HUES6 (cell line): ENCODE measurements around the gene GPR153.

Source experiments
- H3K27ac ChIP-seq: 2 replicates; pipeline ENCODE4 v1.7.0; 2013; ENCODE audit warnings: low read depth, mild to moderate bottlenecking, low read length, inconsistent platforms
- H3K27me3 ChIP-seq: 2 replicates; pipeline ENCODE4 v1.6.1; 2013; ENCODE audit warnings: low read length; ENCODE audit not compliant: control insufficient read depth, insufficient read depth
- H3K36me3 ChIP-seq: 2 replicates; pipeline ENCODE4 v1.6.1; 2013; ENCODE audit warnings: low read length; ENCODE audit not compliant: control insufficient read depth, insufficient read depth
- H3K4me1 ChIP-seq: 2 replicates; pipeline ENCODE4 v1.6.1; 2013; ENCODE audit warnings: low read length; ENCODE audit not compliant: control insufficient read depth, insufficient read depth
- H3K4me3 ChIP-seq: 2 replicates; pipeline ENCODE4 v1.5.1; 2013; ENCODE audit warnings: low read depth, low read length
- H3K9ac ChIP-seq: one replicate; pipeline ENCODE4 v1.6.1; 2013; ENCODE audit warnings: mild to moderate bottlenecking, low read length
- H3K9me3 ChIP-seq: 2 replicates; pipeline ENCODE4 v1.6.1; 2013; ENCODE audit warnings: low read depth, low read length; ENCODE audit not compliant: control insufficient read depth, insufficient read depth

The GPR153 gene

GRCh38 chr1:6241107-6241886 lies 19.6 kb downstream of the GPR153 start:
- peak overlapping the region; percentile 51 for H3K9ac ChIP-seq

DNA sequence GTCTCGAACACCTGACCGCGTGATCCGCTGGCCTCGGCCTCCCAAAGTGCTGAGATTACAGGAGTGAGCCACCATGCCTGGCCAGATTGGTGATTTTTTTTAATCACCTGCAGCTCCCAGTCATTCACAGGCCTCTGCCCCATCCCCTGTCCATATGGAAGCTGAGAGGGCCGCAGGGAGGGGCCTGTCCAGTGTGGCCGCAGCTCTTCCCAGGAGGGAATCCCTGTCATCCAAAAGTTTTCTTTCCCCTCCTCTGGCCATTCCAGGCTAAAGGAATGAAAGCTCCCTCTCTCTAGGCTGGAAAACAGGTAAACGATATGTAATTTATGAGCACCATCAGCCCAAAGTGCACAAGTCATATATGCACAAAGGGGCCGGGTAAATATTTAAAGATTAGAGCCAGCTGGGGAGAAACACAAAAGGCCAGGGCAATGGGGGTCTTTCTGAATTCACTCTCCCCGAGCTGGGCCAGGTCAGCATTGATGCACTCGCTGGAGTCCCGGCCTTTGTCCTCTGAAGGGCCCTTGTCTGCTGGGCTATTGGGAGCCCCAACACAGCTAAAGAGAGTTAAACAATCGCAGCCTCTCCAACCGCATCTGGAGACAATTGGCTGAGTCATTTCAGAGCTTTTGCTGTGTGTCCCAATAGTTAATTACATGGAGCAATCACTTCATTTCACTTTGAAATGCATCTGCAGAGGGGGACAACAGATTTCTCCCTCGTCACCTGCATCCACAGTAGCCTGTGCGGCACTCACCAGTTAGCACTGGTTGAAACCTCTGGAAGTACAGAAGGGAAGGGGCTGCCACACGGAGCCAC lies 20.7 kb downstream of the GPR153 start:
- Histone ChIP-seq H3K36me3 (no peaks in the 10 kb centered on the region), H3K27me3 (peaks cover 49% of the 10 kb centered on the region), H3K9ac (peak overlapping the region; percentile 54), H3K9me3 (no peaks in the 10 kb centered on the region), H3K4me3 (peak overlapping the region; percentile 10), H3K4me1 (peaks cover 44% of the 10 kb centered on the region), H3K27ac (peak overlapping the region; percentile 77)

More at GRCh38 chr1:6241107-6241886, 19.6 kb downstream of the GPR153 start:
- no peaks in the 10 kb centered on the region for H3K36me3 ChIP-seq
- no peaks in the 10 kb centered on the region for H3K9me3 ChIP-seq
- peaks cover 42% of the 10 kb centered on the region for H3K4me1 ChIP-seq
- peaks cover 56% of the 10 kb centered on the region for H3K27me3 ChIP-seq
- H3K27ac ChIP-seq = no peak overlapping the region
- H3K4me3 ChIP-seq = peak overlapping the region; percentile 33

GRCh38 chr1:6239213-6239752 lies 21.6 kb downstream of the GPR153 start:
- H3K9ac ChIP-seq = peak overlapping the region; percentile 72

GRCh38 chr1:6237093-6237492 lies 23.8 kb downstream of the GPR153 start:
- H3K4me1 ChIP-seq = peaks cover 42% of the 10 kb centered on the region
- peaks cover 20% of the 10 kb centered on the region for H3K36me3 ChIP-seq

More at GRCh38 chr1:6239213-6239752, 21.6 kb downstream of the GPR153 start:
- Histone ChIP-seq H3K36me3 (peaks cover 3% of the 10 kb centered on the region; the same call in 1 of the 2 replicates), H3K4me1 (peaks cover 52% of the 10 kb centered on the region), H3K27ac (peak overlapping the region; percentile 81), H3K4me3 (peak overlapping the region; percentile 38), H3K27me3 (peaks cover 41% of the 10 kb centered on the region), H3K9me3 (no peaks in the 10 kb centered on the region)

DNA sequence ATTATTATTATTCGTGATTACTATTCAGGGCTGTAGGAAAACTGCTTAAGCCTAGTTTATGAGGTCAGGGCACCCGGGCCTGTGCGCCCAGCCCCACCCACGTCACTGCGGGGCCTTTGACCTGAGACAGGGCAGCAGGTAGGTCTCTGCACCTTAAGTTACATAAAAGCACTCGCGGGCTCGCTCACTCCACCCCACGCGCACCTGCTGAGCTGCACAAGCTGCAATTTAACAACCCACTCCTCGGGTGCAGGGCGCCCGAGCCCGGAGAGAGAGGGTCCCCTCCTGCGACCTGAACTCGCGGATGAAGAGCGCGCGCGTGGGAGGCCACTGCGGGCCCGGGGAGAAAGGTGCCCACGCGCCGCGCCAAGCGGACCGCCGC lies 25.6 kb downstream of the GPR153 start:
- Histone ChIP-seq H3K27ac (no peak overlapping the region; the same call in 1 of the 2 replicates), H3K9me3 (no peaks in the 10 kb centered on the region), H3K4me1 (peaks cover 27% of the 10 kb centered on the region), H3K36me3 (peaks cover 35% of the 10 kb centered on the region), H3K9ac (peak overlapping the region; percentile 98), H3K27me3 (peaks cover 5% of the 10 kb centered on the region), H3K4me3 (peak overlapping the region; percentile 75)

More at GRCh38 chr1:6237093-6237492, 23.8 kb downstream of the GPR153 start:
- Histone ChIP-seq H3K27ac (no peak overlapping the region), H3K4me3 (no peak overlapping the region; the same call in 1 of the 2 replicates), H3K9me3 (no peaks in the 10 kb centered on the region), H3K9ac (no peak overlapping the region), H3K27me3 (peaks cover 23% of the 10 kb centered on the region)

GRCh38 chr1:6234502-6235295 lies 26.2 kb downstream of the GPR153 start:
- H3K4me3 ChIP-seq = peak overlapping the region; percentile 75
- no peaks in the 10 kb centered on the region for H3K9me3 ChIP-seq
- H3K27me3 ChIP-seq = no peaks in the 10 kb centered on the region
- no peak overlapping the region; the same call in 1 of the 2 replicates for H3K27ac ChIP-seq
- H3K36me3 ChIP-seq = peaks cover 41% of the 10 kb centered on the region
- H3K9ac ChIP-seq = peak overlapping the region; percentile 98
- peaks cover 21% of the 10 kb centered on the region for H3K4me1 ChIP-seq

DNA sequence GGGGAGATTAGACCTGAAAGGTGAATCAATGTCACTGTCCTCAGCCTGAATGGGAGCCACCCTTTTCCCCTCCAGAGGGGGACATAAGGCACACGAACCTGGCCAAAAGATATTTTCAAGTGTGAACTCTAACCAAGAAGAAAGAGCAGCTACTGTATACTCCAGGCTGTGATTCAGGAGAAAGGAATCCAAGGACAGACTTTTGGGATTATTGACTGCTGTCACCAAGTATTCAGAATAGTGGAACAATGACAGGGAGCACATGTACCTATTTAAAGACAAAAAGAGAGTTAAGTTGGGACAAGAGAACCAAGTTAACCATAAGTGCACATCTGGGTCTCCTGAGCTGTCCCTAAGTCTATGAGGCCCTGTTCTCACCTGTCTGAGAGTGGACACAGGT lies 27.5 kb downstream of the GPR153 start:
- no peak overlapping the region for H3K4me3 ChIP-seq
- H3K9ac ChIP-seq = no peak overlapping the region
- peaks cover 14% of the 10 kb centered on the region for H3K4me1 ChIP-seq
- H3K27me3 ChIP-seq = no peaks in the 10 kb centered on the region
- peaks cover 53% of the 10 kb centered on the region for H3K36me3 ChIP-seq
- H3K9me3 ChIP-seq = no peaks in the 10 kb centered on the region
- no peak overlapping the region for H3K27ac ChIP-seq

DNA sequence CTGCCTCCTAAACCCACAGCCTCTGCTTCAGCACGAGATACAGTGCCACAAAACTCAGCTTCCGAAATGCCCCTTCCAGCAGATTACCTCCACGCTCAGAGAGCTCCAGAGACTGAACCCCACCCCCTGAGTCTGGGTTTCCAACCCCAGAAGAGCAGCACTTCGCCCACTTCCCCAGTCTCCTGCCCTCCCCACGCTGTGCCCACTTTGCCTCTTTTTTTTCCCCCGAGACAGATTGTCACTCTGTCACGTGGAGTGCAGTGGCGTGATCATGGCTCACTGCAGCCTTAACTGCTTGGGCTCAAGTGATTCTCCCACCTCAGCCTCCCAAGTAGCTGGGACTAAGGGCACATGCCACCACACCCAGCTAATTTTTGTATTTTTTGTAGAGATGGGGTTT lies 35.2 kb downstream of the GPR153 start:
- H3K27me3 ChIP-seq = no peaks in the 10 kb centered on the region
- H3K9ac ChIP-seq = peak overlapping the region; percentile 3
- H3K4me1 ChIP-seq = no peaks in the 10 kb centered on the region
- H3K27ac ChIP-seq = no peak overlapping the region
- H3K36me3 ChIP-seq = peaks cover 82% of the 10 kb centered on the region
- H3K9me3 ChIP-seq = no peaks in the 10 kb centered on the region
- H3K4me3 ChIP-seq = no peak overlapping the region

DNA sequence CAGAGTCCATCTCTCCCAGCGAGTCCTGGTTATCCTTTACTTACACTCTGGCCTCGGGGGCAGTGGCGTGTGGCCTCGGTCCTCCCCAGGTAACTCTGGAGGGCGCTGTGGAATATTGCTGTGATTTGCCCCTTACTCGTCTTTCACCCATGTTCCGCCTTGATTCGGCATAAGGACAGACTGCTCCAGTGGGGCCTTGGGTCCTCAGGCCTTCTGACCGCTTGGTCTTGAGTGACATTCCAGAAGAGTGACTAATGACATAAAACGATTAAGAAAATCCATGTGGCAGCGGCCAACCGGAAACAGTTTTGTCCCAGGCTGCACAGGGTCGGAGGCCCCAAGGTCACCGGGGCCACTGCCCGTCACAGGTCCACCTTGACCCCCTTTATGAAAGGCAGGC lies 36.2 kb downstream of the GPR153 start:
- Histone ChIP-seq H3K4me3 (no peak overlapping the region), H3K27ac (no peak overlapping the region), H3K9ac (no peak overlapping the region), H3K27me3 (no peaks in the 10 kb centered on the region), H3K36me3 (peaks cover 80% of the 10 kb centered on the region), H3K9me3 (no peaks in the 10 kb centered on the region), H3K4me1 (no peaks in the 10 kb centered on the region)

DNA sequence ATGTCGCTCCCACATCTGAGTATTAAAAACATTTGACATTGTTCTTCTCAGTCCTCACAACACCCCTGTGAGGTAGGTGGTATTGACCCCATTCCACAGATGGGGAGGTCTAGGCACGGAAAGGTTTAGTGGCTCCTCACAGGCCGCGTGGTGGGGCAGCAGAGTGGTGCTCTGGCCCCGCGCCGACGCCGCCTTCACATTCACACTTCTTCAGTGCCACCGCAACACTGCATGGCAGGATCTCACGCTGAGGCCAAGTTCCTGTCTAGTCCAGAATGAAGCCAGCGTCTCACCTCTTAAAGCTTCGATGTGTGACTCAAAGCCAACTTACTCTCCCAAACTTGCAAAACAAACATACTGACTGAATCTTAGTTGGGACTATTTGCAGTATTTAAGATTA lies 37.3 kb downstream of the GPR153 start:
- Histone ChIP-seq H3K9ac (no peak overlapping the region), H3K9me3 (no peaks in the 10 kb centered on the region), H3K36me3 (peaks cover 71% of the 10 kb centered on the region), H3K4me1 (no peaks in the 10 kb centered on the region), H3K27me3 (no peaks in the 10 kb centered on the region), H3K4me3 (no peak overlapping the region), H3K27ac (no peak overlapping the region)
